Activated T-cell treated with anti-CD3 and anti-CD28 coated beads, Interleukin-2, amount 50 U/mL, for 4 hours (primary cell): ENCODE measurements around the gene PCYT1A. TPM values are rescaled to one million over a fixed set of nuclear protein-coding genes. Genes with fewer than 3 reads are reported as not detected.
A peak's percentile ranks its signal among the peaks of the same experiment; 100 is the strongest.
"Not testable (repeated sequence)": the region's sequence is repeated elsewhere in the genome, so short reads cannot be mapped to it uniquely, and the experiment has no call there.

ENCODE experiments used
- ATAC-seq, 2 donors: fragments of 200-7000 bp; cut with Tn5 transposase; one replicate each; pipeline ENCODE4 v1.10.0; 2021
- DNase-seq: peaks from one replicate; pipeline ENCODE4 v3.0.0-alpha.2; 2020
- H3K27me3 Mint-ChIP-seq: one replicate; pipeline ENCODE4 v1.8.0; 2021; ENCODE audit warnings: low read depth, mixed read lengths
- H3K36me3 Mint-ChIP-seq: one replicate; pipeline ENCODE4 v1.8.0; 2022; ENCODE audit warnings: mixed read lengths; ENCODE audit not compliant: insufficient read depth
- H3K4me1 Mint-ChIP-seq: one replicate; pipeline ENCODE4 v1.8.0; 2021; ENCODE audit warnings: low read depth, mixed read lengths
- H3K4me3 Mint-ChIP-seq: one replicate; pipeline ENCODE4 v1.8.0; 2021; ENCODE audit warnings: mild to moderate bottlenecking, moderate library complexity, mixed read lengths
- H3K9me3 Mint-ChIP-seq: one replicate; pipeline ENCODE4 v1.8.0; 2021; ENCODE audit warnings: mixed read lengths
- total RNA-seq, 3 donors: library from RNA; stranded (reverse); gene quantifications; one replicate each; pipeline ENCODE4 v1.2.1, GENCODE V29; 2021

The PCYT1A gene
- total RNA-seq: 10 to 100 TPM; 53.5 to 66.9 (median 56.2) TPM

DNA sequence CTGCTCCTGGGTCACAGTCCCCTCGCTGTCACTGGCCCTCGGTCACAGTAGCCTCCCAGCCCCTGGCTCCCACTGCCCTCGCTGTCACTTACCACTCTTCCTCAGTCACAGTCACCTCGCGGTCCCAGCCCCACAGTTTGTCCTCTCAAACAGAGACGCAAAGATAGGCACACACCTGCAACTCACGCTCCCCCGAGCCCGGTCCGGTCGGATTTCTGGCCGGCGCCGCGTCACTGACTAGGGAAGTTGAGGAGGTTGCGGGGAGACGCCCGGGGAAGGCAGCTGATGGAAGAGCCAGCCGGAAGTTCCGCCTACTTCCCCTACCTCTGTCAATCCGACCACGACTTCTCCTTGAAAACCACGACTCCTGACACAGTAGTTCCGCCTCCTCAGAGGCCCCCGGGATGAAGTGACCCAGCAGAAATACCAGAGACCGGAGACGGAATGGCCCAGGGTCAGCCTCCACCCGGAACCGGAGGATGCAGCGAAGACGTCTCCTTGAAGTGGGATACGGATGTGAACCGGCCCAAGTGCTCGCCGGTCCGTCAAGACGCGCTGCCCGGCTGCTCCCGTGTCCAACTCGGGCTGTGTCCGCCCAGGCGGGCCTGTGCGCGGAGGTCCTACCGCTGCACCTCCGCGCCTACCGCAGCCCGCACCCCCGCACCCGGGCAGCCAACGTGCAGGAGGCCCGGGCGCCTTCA, at the start of gene PCYT1A:
PCYT1A (minus strand) TSS at position 287 of the 701 bp plus-strand sequence. CDS start 17,195 bp downstream, outside the sequence.
- ATAC-seq (peak; percentile 91 to 94), DNase-seq (peak; percentile 57)
- Mint-ChIP-seq H3K27me3 (no peaks in the 10 kb centered on the region), H3K4me1 (peaks cover 39% of the 10 kb centered on the region), H3K36me3 (no peaks in the 10 kb centered on the region), H3K4me3 (peak within 1 kb of the TSS; percentile 99), H3K9me3 (no peaks in the 10 kb centered on the region)

DNA sequence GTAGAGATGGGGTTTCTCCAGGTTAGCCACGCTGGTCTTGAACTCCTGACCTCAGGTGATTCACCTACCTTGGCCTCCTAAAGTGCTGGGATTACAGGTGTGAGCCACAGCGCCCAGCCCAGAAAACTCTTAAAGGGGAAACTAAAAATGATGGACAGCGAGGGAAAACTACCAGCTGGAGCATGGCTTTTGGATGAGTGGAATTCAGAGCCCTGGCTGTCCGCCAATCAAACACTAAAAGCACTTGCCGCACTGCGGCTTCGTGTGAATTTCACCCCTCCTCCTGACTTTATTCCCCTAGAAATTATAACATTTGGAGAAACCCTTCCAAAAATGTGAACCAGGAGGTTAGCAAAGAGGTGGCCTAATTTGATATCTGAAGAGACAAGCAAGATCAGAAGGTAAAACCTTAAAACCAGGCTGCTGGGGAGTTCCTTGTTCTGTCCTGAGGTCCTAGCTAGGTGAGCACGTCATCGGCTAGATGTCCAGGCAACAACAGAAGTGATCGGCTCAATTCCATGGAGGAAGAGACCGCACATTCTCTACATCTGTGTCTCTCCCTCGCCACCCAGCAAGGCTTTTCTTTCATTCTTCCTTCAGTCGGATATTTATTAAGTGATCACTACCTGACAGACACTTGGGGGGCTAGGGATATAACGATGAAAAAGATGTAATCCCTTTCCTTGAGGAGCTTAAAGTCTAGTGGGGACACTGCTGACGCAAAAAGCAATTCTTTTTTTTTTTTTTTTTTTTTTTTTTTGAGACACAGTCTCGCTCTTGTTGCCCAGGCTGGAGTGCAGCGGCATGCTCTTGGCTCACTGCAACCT, 49.0 kb upstream of the PCYT1A start:
- peaks cover 2% of the 10 kb centered on the region for H3K27me3 Mint-ChIP-seq
- H3K4me3 Mint-ChIP-seq: no peak overlapping the region
- no peak for ATAC-seq
- peaks cover 4% of the 10 kb centered on the region for H3K4me1 Mint-ChIP-seq
- no peak for DNase-seq
- H3K9me3 Mint-ChIP-seq: no peaks in the 10 kb centered on the region
- no peaks in the 10 kb centered on the region for H3K36me3 Mint-ChIP-seq

DNA sequence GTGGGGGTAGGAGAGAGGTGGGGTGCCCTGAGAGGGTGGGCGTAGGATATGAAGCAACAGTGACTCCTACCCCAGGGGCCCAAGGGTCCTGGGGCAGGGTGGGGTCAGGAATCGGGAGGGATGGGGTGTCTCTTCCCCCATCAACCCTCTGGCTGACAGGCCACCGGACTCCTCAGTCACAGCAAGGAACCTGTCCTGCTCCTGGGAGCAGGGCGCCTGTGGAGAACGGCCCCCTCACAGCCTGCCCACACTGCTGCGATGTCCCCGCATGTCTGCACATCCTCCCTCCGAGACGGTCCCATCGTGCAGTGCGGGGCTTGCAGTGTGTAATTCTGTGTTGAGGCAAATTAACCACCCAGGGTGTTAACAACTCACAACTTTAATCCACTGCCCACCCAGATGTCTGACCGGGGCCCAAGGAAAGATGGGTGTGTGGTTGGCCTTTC, 48.0 kb upstream of the PCYT1A start:
- no peak for ATAC-seq
- Mint-ChIP-seq H3K36me3 (no peaks in the 10 kb centered on the region), H3K9me3 (no peaks in the 10 kb centered on the region), H3K27me3 (peaks cover 2% of the 10 kb centered on the region), H3K4me1 (peaks cover 3% of the 10 kb centered on the region), H3K4me3 (no peak overlapping the region)
- DNase-seq: no peak

DNA sequence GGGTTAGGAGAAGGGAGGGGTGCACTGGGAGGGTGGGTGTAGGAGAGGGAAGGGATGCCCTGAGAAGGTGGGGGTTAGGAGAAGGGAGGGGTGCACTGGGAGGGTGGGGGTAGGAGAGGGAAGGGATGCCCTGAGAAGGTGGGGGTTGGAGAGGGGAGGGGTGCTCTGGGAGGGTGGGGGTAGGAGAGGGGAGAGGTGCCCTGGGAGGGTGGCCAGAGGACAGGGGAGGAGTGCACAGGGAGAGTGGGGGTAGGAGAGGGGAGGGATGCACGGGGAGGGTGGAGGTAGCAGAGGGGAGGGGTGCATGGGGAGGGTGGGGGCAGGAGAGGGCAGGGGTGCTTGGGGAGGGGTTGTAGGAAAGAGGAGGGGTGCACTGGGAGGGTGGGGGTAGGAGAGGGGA, 47.5 kb upstream of the PCYT1A start:
- no peak for DNase-seq

DNA sequence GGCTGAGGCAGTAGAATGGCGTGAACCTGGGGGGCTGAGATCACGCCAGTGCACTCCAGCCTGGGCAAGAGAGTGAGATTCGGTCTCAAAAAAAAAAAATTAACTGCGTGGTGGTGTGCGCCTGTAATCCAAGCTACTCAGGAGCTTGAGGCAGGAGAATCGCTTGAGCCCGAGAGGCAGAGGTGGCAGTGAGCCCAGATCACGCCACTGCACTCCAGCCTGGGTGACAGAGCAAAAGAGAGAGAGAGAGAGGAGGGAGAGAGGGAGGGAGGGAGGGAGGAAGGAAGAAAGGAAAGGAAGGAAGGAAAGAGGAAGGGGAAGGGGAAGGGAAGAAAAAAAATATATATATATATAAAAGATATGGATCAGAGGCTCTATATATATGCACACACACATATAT, 44.6 kb upstream of the PCYT1A start:
- H3K9me3 Mint-ChIP-seq: no peaks in the 10 kb centered on the region
- H3K27me3 Mint-ChIP-seq: no peaks in the 10 kb centered on the region
- no peak overlapping the region for H3K4me3 Mint-ChIP-seq
- H3K4me1 Mint-ChIP-seq: no peaks in the 10 kb centered on the region
- H3K36me3 Mint-ChIP-seq: no peaks in the 10 kb centered on the region
- DNase-seq: no peak
- no peak for ATAC-seq

More for the DNA sequence above, 47.5 kb upstream of the PCYT1A start:
- Mint-ChIP-seq H3K36me3 (no peaks in the 10 kb centered on the region), H3K4me3 (no peak overlapping the region), H3K9me3 (no peaks in the 10 kb centered on the region), H3K27me3 (peaks cover 2% of the 10 kb centered on the region), H3K4me1 (no peaks in the 10 kb centered on the region)
- ATAC-seq: no peak

DNA sequence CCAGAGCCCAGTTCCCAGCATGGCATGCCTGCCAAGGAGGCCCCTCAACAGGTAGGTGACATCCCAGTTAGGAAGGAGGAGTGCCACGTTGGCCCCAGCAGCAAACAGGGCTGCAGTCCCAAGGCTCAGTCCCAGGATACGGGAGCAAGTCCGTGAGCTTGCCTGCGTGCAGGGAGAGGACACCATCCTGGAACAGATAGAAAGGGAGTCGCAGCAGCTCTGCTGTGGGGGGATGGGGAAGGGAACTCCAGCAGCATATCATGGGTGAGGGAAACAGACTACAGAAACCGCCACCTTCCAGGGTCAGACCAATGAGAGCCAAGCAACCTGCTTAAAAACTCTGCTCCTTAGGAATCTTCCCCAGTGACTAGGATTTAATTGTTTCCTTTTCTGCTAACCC, 39.9 kb upstream of the PCYT1A start:
- ATAC-seq: no peak
- no peak for DNase-seq
- no peaks in the 10 kb centered on the region for H3K36me3 Mint-ChIP-seq
- H3K27me3 Mint-ChIP-seq: no peaks in the 10 kb centered on the region
- H3K9me3 Mint-ChIP-seq: no peaks in the 10 kb centered on the region
- no peak overlapping the region for H3K4me3 Mint-ChIP-seq
- no peaks in the 10 kb centered on the region for H3K4me1 Mint-ChIP-seq

DNA sequence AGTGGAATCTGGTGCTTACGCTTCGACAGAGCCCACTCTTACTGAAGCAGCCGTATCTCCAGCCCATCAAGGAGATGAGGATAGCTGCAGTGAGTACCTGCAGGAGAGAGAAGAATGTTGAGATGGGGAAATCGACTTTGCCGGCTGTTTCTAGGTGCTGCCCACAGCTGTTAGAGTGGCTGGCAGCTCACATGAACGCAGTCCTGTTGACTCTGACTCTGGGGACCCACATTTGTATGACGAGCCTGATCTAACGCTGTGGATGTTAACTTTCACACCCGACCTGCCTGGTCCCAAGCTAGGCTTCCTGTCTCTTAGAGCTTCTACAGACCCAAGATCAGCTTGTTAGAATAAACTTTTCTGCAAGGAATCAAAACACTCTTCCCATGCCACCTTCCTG, 39.4 kb upstream of the PCYT1A start:
- no peaks in the 10 kb centered on the region for H3K27me3 Mint-ChIP-seq
- ATAC-seq: no peak

DNA sequence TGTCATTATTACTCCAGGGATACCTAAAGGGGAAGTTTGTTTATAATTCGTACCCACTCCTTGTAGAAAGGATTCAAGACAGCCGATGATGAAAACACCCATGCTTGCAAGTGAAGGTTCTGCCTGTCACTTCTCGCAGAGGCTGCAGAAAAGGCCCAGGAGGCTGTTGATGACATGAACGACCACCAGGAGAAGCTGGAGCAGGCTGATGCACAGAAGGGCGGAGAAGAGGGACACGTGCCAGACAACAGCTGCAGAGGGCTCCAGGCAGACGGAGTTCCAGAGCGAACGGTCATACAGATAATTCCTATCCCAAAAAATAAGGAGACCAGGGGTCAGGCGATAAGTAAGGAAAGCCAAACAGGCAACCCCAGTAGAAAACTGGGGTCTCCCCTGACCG, 36.2 kb upstream of the PCYT1A start:
- H3K4me1 Mint-ChIP-seq: peaks cover 3% of the 10 kb centered on the region
- no peaks in the 10 kb centered on the region for H3K36me3 Mint-ChIP-seq
- H3K4me3 Mint-ChIP-seq: no peak overlapping the region
- ATAC-seq (no peak), DNase-seq (no peak)
- H3K9me3 Mint-ChIP-seq: no peaks in the 10 kb centered on the region
- no peaks in the 10 kb centered on the region for H3K27me3 Mint-ChIP-seq

More for the DNA sequence above, 39.4 kb upstream of the PCYT1A start:
- no peaks in the 10 kb centered on the region for H3K9me3 Mint-ChIP-seq
- no peaks in the 10 kb centered on the region for H3K36me3 Mint-ChIP-seq
- no peaks in the 10 kb centered on the region for H3K4me1 Mint-ChIP-seq
- DNase-seq: no peak
- no peak overlapping the region for H3K4me3 Mint-ChIP-seq

DNA sequence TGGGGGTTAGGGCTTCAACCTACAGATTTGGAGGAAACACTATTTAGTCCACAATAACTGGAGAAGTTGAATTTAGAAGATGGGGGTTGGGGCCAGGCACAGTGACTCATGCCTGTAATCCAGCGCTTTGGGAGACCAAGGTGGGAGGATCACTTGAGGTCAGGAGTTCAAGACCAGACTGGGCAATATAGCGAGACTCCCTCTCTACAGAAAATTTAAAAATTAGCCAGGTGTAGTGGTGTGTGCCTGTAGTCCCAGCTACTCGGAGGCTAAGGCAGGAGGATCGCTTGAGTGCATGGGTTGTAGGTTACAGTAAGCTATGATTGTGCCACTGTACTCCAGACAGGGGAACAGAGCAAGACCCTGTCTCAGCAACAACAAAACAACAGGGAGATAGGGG, 35.5 kb upstream of the PCYT1A start:
- Mint-ChIP-seq H3K36me3 (no peaks in the 10 kb centered on the region), H3K4me3 (no peak overlapping the region), H3K9me3 (no peaks in the 10 kb centered on the region), H3K27me3 (no peaks in the 10 kb centered on the region), H3K4me1 (peaks cover 3% of the 10 kb centered on the region)
- DNase-seq (no peak), ATAC-seq (no peak)

DNA sequence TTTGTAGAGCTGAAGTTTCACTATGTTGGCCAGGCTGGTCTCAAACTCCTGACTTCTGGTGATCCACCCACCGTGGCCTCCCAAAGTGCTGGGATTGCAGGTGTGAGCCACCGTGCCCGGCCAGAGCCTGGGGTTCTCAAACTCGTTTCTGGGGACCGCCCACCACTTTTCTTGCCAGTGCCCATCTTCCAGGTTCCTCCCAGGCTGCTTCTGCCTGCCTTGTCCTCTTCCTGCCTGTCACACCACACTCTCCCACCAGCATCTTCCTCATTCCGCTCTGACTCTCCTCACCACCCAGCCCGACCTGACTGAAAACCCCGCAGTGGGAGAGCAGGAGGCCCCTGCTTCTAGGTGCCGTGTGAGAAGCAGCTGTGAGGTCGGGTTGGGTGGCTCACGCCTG, 33.6 kb upstream of the PCYT1A start:
- no peaks in the 10 kb centered on the region for H3K9me3 Mint-ChIP-seq
- no peaks in the 10 kb centered on the region for H3K36me3 Mint-ChIP-seq
- H3K4me1 Mint-ChIP-seq: peaks cover 5% of the 10 kb centered on the region
- no peak for ATAC-seq
- DNase-seq: no peak
- no peak overlapping the region for H3K4me3 Mint-ChIP-seq
- no peaks in the 10 kb centered on the region for H3K27me3 Mint-ChIP-seq

DNA sequence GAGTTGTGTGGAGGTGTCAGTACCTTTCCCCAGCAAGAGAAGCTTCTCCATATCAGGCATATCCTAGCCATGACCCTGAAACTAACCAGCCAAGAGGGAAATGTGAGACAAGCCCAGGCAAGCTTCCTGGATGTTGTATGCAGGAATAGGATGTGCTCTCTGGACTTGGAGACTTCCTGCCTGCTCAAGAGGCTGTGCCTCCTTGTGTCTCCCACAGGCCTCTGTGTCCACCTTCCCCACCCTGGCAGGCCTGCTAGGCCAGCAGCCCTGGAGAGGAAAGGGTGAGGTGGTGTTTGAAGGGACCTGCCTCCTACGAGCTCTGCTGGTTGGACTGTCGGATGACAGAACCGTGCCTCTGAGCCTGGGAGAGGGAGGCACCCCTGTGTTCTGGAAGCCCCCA, 32.6 kb upstream of the PCYT1A start:
- no peaks in the 10 kb centered on the region for H3K36me3 Mint-ChIP-seq
- H3K4me3 Mint-ChIP-seq: peak overlapping the region; percentile 4
- ATAC-seq (no peak), DNase-seq (no peak)
- H3K4me1 Mint-ChIP-seq: peaks cover 5% of the 10 kb centered on the region
- no peaks in the 10 kb centered on the region for H3K9me3 Mint-ChIP-seq
- no peaks in the 10 kb centered on the region for H3K27me3 Mint-ChIP-seq

DNA sequence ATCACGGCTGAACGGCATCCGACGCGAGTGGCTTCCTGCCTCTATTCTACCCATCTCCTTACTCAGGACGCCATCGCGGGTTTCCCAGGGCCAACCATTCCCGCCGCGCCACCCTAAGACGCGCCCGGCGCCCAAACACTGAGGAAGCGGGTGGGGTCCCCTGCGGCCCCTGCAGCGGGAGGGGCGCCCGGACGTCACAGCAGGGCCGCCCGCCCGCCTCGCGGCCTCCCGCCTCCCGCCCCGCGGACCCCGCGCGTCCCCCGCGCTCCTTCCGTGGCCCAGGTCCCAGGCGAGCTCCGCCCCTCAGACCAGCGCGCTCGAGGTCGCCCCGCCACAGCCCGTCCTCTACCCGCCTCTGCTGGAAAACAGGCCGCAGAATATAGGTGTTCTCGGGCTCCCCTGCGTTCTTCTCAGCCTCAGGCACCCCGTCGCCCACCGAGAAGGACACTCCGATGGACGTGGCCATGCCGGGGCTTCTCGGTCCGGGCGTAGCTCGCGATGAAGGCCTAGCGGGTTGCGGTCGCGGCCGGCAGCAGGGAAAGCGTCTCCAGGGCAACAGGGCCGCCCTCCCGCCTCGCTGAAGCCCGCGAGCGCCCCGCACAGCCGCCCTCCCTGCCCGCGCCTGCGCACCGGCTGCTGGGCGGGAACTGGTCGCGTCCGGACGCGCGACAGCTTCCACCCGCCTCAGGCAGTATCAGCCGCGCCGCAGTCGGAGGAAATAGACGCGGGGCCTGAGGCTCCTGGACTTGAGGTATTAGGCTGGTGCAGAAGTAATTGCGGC, 30.4 kb upstream of the PCYT1A start, which contains the start of gene DYNLT2B:
DYNLT2B (minus strand) TSS at position 554 of the 781 bp plus-strand sequence; CDS start at position 466, 88 bp downstream.
- peaks cover 5% of the 10 kb centered on the region for H3K4me1 Mint-ChIP-seq
- H3K4me3 Mint-ChIP-seq: peak within 1 kb of the TSS; percentile 93
- DNase-seq (peak; percentile 73), ATAC-seq (peak; percentile 95 to 96)
- no peaks in the 10 kb centered on the region for H3K9me3 Mint-ChIP-seq
- no peaks in the 10 kb centered on the region for H3K27me3 Mint-ChIP-seq
- H3K36me3 Mint-ChIP-seq: peaks cover 2% of the 10 kb centered on the region

DNA sequence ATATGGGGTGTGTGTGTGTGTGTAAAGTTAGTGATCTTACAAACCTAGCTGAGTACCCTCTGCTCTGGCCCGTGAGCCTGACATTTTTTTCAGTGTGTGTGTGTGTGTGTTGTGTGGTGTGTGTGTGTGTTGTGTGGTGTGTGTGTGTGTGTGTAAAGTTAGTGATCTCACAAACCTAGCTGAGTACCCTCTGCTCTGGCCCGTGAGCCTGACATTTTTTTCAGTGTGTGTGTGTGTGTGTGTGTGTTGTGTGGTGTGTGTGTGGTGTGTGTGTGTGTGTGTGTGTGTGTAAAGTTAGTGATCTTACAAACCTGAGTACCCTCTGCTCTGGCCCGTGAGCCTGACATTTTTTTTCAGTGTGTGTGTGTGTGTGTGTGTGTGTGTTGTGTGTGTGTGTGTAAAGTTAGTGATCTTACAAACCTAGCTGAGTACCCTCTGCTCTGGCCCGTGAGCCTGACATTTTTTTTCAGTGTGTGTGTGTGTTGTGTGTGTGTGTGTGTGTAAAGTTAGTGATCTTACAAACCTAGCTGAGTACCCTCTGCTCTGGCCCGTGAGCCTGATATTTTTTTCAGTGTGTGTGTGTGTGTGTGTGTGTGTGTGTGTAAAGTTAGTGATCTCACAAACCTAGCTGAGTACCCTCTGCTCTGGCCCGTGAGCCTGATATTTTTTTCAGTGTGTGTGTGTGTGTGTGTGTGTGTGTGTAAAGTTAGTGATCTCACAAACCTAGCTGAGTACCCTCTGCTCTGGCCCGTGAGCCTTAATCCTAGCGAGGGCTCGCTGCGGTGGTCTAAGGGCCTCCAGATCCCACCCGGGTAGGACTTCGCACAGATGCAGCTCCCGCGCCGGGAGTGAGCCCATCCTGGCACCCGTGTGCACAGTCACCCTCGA, 29.5 kb upstream of the PCYT1A start:
- not testable (repeated sequence) for H3K4me1 Mint-ChIP-seq, DNase-seq, H3K9me3 Mint-ChIP-seq, ATAC-seq, H3K36me3 Mint-ChIP-seq, H3K27me3 Mint-ChIP-seq
- peak overlapping the region; percentile 93 for H3K4me3 Mint-ChIP-seq
